NCI-H2227 (cell line): ENCODE data around the gene KLK8.
"Not testable (repeated sequence)": the region's sequence is repeated elsewhere in the genome, so short reads cannot be mapped to it uniquely, and the experiment has no call there.

ENCODE experiments used
- DNase-seq: peaks from one replicate; lab custom pipeline; 2025; ENCODE audit not compliant: unreplicated experiment; lab: John Stamatoyannopoulos, UW

The KLK8 gene

DNA sequence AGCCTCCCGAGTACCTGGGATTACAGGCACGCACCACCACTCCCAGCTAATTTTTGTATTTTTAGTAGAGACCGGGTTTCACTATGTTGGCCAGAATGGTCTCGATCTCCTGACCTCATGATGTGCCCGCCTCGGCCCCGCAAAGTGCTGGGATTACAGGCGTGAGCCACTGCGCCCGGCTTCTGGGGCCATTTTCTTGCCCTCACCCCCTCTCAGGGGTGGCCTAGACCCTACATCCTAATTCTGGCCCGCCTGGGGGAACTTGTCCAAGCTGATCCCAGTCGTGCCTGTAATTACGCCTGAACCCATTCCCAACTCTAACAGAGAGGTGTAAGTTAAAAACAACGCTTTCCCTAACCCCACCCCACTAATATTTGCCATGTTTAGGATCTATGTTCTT lies 17.0 kb downstream of the KLK8 start:
- not testable (repeated sequence) for DNase-seq

DNA sequence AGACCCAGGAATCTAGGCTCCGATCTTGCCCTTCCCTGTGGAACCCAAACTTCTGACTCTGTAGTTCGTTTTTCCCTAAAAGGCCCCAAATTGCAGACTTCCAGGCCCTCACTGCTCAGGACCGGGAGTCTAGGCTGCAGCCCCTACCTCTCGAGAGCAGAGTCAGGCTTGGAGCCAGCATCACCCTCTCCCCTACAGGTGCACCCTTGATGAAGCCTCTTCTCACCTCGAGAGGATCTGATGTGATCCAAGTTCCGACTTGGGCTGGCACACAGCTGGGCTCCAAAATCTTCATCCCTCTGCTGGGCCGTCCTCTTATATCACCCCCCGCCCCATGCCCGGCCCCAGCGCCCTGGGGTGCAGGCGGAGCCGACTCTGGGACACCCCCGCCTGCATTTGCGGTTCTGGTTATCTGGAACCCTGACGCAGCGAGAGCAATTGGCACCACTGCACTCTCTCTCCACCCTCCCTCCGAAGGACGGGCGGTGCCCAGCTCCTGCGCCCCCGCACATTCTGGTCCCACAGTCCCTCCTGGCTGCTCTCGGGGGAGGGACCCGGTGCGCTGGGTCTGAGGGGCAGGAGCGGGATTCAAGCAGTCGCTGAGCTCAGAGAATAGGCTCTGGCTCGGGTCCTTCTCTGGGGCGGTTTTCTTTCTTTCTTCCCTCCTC lies 17.6 kb downstream of the KLK8 start, which contains the start of gene KLK7:
KLK7 (minus strand) TSS at position 293 of the 668 bp plus-strand sequence. CDS start 1,518 bp downstream, outside the sequence.
- no peak for DNase-seq

DNA sequence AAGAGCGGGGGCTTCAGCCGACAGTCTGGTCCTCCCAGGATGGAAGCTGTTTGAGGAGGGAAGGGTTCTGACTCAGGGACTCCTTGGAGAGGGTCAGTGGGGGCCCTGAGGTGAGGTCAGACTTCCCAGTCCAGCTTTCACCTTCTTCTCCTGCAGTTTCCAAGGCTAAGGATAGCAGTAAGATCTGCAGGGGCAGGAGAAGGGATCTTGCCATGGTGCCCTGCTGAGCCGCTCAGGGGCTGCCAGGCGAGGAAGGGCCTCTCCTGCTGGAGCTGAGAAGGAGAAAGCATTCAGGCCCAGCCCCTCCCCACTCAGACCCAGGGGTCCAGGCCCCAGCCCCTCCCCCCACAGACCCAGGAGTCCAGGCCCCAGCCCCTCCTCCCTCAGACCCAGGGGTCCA lies 19.2 kb downstream of the KLK8 start:
- DNase-seq = no peak

DNA sequence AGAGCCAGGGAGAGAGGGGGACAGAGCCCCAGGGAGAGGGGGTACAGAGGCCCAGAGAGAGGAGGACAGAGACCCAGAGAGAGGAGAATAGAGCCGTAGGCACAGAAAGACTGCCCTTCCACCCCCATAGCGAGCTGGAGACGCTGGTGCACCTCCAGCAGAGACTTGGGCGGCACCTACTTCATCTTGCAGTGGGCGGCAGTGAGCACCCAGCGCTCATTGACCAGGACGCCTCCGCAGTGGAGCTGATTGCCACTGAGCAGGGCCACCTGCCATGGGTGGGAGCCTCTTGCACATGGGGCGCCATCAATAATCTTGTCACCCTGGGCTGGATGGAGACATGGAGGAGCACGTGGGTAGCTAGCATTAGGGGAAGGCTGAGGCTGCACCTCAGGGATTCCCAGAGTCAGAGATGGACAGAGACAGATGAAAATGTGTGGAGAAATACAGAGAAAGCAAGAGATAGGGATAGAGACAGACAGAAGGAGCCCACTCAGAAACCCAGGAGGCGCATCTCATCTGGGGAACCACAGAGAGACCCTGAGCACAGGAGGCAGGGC lies 19.7 kb downstream of the KLK8 start:
- no peak for DNase-seq

DNA sequence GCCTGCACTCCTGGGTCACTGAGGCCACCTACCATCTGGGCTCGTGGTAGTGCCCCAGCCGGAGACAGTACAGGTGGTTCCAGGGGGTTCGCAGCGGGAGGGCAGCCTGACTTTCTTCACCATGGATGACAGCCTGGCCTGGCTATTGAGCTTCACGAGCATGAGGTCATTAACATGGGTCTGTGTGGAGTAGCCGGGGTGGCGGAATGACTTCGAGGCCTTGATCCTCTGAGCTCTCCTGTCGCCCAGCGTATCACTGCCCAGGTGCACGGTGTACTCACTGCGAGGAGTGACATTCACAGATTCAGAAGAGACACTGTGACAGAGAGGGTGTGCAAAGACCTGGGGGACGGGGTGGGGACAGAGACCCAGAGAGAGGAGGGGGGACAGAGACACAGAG lies 21.2 kb downstream of the KLK8 start:
- DNase-seq = no peak

DNA sequence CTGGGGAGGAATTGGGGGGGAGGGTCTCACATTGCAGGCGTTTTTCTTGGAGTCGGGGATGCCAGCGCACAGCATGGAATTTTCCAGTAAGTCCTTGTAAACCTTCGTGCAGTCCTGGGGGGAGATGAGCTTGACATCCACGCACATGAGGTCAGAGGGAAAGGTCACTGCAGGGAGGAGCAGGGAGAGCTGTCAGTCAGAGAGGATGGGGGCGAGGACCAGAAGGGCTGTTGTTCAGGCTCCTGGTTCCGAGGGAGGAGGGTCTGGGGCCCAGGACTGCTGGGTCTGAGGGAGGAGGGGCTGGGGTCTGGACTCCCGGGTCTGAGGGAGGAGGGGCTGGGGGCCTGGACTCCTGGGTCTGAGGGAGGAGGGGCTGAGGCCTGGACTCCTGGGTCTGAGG lies 21.6 kb downstream of the KLK8 start:
- DNase-seq = no peak

DNA sequence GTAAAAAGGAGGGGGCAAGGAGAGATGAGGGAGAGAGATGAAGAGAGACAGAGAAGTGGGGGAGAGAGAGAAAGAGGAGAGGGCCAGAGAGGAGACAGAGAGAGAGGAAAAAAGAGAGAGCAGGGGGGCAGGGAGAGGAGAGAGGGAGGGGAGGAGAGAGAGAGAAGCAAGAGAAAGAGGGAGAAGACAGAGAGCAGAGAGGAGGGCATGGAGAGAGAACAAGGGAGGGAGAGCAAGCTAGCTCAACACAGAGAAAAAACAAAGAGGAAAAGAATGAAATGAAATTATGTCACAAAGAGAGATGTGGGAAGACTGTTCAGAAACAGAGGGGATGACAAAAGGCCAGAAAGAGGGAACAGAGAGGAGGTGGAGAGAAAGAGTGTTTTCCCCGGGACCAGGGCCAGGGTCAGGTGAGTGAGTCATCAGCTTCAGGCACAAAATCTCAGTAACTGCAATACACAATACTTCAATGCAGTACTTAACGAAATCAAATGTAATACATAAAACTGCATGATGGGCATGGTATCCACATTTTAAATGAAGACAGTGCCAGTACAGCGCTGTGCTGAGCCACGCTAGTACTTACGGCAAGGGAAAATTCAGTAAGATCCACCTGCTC lies 22.5 kb downstream of the KLK8 start:
- DNase-seq = no peak

GRCh38 chr19:50977626-50978025 lies 23.8 kb downstream of the KLK8 start:
- no peak for DNase-seq

GRCh38 chr19:50975766-50976165 lies 25.6 kb downstream of the KLK8 start:
- DNase-seq = no peak

GRCh38 chr19:50974702-50975556 lies 26.5 kb downstream of the KLK8 start:
- no peak for DNase-seq

DNA sequence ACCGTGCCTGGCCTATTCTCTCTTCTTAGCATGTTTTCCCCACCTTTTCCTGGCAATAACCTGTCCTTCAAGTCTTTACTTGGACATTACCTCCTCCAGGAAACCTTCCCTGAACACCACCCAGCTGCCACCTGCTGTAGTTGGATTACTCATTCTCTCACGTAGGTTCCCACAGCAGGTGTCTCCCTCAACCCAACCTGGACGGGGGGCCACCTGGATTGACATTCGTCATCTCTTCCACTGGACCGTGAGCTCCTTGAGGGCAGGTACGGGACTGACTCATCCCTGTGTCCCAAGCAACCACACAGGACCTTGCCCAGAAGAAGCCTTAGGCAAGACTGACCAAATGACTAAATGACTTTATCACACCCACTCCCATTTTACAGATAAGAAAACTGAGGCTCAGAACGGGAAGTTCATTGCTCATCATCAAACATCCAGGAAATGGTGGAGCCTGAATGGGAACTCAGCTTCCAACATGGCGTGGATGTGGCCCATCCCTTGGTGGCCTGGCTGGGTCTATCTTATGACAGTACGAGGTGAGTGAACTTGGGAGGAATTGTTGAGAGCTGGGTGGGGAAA lies 28.5 kb downstream of the KLK8 start:
- no peak for DNase-seq

DNA sequence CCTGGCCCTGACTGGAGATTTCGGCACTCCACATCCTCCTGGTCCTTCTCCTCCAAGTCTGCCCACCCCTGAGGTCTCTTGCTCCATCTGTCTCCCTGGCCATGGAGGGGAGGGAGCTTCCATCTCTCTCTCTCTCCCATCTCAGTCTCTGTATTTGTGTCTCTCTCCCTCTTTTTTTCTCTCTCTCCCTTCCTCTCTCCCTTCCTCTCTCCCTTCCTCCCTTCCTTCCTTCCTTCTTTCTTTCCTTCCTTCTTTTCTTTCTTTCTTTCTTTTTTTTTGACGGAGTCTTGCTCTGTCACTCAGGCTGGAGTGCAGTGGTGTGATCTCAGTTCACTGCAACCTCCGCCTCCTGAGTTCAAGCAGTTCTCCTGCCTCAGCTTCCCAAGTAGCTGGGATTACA lies 31.6 kb downstream of the KLK8 start:
- DNase-seq = not testable (repeated sequence)

DNA sequence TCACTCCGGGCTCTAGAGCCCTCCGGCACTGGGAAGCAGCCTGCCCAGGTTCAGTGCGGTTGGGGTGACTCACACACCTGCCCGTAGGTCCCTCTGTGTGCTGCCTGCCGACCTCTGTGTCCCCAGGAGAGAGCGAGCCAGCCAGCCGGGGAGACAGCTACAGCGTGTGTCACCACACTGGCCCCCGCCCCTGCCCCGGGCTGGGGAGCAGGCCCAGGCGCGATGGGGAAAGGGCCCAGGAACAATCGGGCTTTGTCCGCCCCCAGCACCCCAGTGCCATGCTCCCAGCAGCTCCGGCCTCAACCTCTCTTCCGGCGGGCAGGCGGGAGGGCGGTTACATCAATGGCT lies 32.0 kb downstream of the KLK8 start, which contains the start of gene KLK6:
KLK6 (minus strand) TSS at position 179 of the 348 bp plus-strand sequence. CDS start 1,487 bp downstream, outside the sequence.
- DNase-seq = no peak

DNA sequence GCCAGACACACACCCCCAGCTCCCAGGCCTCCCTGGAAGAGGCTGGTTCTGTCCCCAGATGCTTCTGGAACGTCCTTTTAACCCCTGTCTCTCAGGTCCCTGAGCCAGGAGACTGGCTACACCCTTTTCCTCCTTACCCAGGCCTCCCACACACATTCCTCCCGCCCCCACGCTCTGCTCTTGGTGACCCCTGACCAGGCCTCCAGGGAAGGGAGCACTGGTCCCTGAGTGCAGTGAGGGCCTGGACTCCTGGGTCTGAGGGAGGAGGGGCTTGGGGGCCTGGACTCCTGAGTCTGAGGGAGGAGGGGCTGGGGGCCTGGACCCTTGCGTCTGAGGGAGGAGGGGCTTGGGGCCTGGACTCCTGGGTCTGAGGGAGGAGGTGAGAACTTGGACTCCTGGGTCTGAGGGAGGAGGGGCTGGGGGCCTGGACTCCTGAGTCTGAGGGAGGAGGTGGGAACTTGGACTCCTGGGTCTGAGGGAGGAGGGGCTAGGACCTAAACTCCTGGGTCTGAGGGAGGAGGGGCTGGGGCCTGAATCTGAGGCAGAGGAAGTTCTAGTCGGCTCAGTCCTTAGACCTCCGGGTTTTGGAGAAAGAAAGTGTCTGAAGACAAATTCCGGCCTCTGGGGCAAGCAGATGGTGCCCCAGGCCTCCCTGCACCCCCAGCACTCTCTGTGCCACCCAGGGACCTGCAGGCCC lies 32.5 kb downstream of the KLK8 start:
- DNase-seq = no peak

GRCh38 chr19:50967929-50968715 lies 33.3 kb downstream of the KLK8 start:
- no peak for DNase-seq

DNA sequence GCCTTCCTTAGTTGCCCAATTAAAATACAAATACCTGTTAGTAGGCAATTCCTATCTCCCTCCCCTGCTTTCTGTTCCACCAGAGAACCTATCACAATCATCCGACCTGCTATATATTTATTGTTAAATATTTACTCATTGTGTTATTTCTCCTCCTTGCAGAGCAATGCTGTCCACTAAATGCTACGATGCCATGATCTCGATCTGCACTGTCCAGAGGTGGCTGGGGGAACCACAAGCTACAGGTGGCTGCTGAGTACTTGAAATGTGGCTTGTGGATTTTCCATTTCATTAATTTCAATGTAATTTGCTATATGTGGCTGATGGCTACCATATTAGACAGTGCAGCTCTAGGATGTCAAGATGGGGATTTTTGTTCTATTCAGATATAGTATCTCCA lies 37.1 kb downstream of the KLK8 start:
- no peak for DNase-seq

DNA sequence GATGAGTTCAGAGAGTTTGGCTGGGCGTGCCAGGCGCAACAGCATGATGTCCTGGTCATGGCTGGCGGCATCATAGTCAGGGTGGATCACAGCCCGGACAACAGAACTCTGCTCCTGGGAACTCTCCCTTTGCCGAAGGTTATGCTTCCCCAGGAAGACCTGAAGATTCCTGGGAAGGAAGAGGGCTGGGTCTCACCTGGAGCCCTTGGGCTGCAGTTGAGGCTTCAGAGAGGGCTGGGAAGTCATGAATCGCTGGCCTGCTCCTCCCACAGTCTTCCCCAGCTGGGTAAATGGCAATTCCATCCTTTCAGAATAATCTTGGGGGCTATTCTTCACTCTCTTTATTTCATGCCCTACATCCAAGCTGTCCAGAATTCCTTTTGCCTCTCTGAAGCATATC lies 38.0 kb downstream of the KLK8 start:
- DNase-seq = no peak

DNA sequence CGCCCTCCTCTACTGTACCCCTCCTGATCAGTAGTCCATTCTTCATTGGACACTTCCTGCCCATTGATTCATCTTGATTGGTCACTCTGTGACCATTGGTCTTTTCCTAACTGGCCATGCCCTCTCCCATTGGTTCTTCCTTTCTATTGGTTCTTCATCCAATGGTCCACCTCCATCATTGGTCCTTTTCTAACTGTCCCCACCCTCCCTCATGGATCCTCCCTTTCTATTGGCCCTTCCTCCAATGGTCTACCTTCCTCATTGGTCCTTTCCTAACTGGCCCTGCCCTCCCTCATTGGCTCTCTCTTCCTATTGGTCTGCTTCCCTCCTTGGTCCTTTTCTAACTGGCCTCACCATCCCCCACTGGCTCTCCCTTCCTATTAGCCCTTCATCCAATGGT lies 39.2 kb downstream of the KLK8 start:
- DNase-seq = no peak

GRCh38 chr19:50959731-50960500 lies 41.5 kb downstream of the KLK8 start:
- no peak for DNase-seq
